Germinal center (tissue), 1 donor: ENCODE data around the gene GDF7.

Experiments
- DNase-seq: peaks from one replicate; pipeline ENCODE4 v3.0.0; 2012; ENCODE audit warnings: mixed read lengths, low spot score

Gene GDF7

GRCh38 chr2:20661421-20662307, 5.3 kb upstream of the GDF7 start:
- peak; percentile 77 for DNase-seq

GRCh38 chr2:20662308-20662937, 4.5 kb upstream of the GDF7 start:
- no peak for DNase-seq

GRCh38 chr2:20663196-20664070, 3.5 kb upstream of the GDF7 start:
- no peak for DNase-seq

GRCh38 chr2:20664071-20664390, 2.9 kb upstream of the GDF7 start:
- no peak for DNase-seq

- DNase-seq, result no peak
These were observed 2.3 kb upstream of the GDF7 start for GRCh38 chr2:20664431-20665242.

- DNase-seq, result no peak
These were observed 1.5 kb upstream of the GDF7 start for GRCh38 chr2:20665243-20666004.

GRCh38 chr2:20666005-20666303, 990 bp upstream of the GDF7 start:
- no peak for DNase-seq

GRCh38 chr2:20667151-20667530, 197 bp downstream of the GDF7 start:
- DNase-seq, result no peak

GRCh38 chr2:20667531-20668401, 822 bp downstream of the GDF7 start:
- no peak for DNase-seq

- no peak for DNase-seq
These were observed 1.5 kb downstream of the GDF7 start for GRCh38 chr2:20668451-20668850.

GRCh38 chr2:20668871-20669475, 2.0 kb downstream of the GDF7 start:
- DNase-seq, result no peak

- no peak for DNase-seq
These were observed 2.8 kb downstream of the GDF7 start for GRCh38 chr2:20669562-20670314.

- DNase-seq, result no peak
These were observed 3.5 kb downstream of the GDF7 start for GRCh38 chr2:20670315-20671035.

- DNase-seq, result no peak
These were observed 4.2 kb downstream of the GDF7 start for GRCh38 chr2:20671036-20671735.

- DNase-seq, result no peak
These were observed 4.8 kb downstream of the GDF7 start for GRCh38 chr2:20671736-20672080.

GRCh38 chr2:20672201-20672951, 5.4 kb downstream of the GDF7 start:
- DNase-seq, result no peak

GRCh38 chr2:20673686-20674308, 6.9 kb downstream of the GDF7 start:
- no peak for DNase-seq
